Measurements from ENCODE around the gene GNL3L.
"Not testable (repeated sequence)": the region's sequence is repeated elsewhere in the genome, so short reads cannot be mapped to it uniquely, and the experiment has no call there.

The GNL3L gene

GRCh38 chrX:54561622-54562021 is 31.6 kb downstream of the GNL3L start:
- TF ChIP-seq CTCF (IDR thresholded peaks at IDR 0.05; ENCODE audit: insufficient read depth, low read depth, low read length, missing control alignments) = no peak
- no peak for DNase-seq (ENCODE audit: low read depth)

GRCh38 chrX:54564936-54565335 is 34.9 kb downstream of the GNL3L start:
- no peak overlapping the region for H3K4me3 ChIP-seq (ENCODE audit: low read depth, low read length)
- TF ChIP-seq CTCF (IDR thresholded peaks at IDR 0.05; ENCODE audit: insufficient read depth, low read depth, low read length, missing control alignments) = no peak
- DNase-seq (ENCODE audit: low read depth) = no peak

More at GRCh38 chrX:54561622-54562021, 31.6 kb downstream of the GNL3L start:
- H3K4me3 ChIP-seq (ENCODE audit: low read depth, low read length) = no peak overlapping the region

GRCh38 chrX:54570332-54570731 is 40.3 kb downstream of the GNL3L start:
- H3K4me3 ChIP-seq (ENCODE audit: low read depth, low read length) = no peak overlapping the region
- DNase-seq (ENCODE audit: low read depth) = no peak
- no peak for TF ChIP-seq CTCF (IDR thresholded peaks at IDR 0.05; ENCODE audit: insufficient read depth, low read depth, low read length, missing control alignments)

GRCh38 chrX:54572641-54573040 is 42.6 kb downstream of the GNL3L start:
- H3K4me3 ChIP-seq (ENCODE audit: low read depth, low read length); DNase-seq (ENCODE audit: low read depth): not testable (repeated sequence)

- H3K4me3 ChIP-seq (ENCODE audit: low read depth, low read length) = no peak overlapping the region
- TF ChIP-seq CTCF (IDR thresholded peaks at IDR 0.05; ENCODE audit: insufficient read depth, low read depth, low read length, missing control alignments) = no peak
- no peak for DNase-seq (ENCODE audit: low read depth)
Observed at GRCh38 chrX:54597728-54598127, 67.7 kb downstream of the GNL3L start.

GRCh38 chrX:54602563-54602962 is 72.5 kb downstream of the GNL3L start:
- TF ChIP-seq CTCF (IDR thresholded peaks at IDR 0.05; ENCODE audit: insufficient read depth, low read depth, low read length, missing control alignments) = no peak
- H3K4me3 ChIP-seq (ENCODE audit: low read depth, low read length) = no peak overlapping the region
- DNase-seq (ENCODE audit: low read depth) = no peak

All from GM12865 (cell line).